Body of pancreas (tissue), 4 donors: Measurements from ENCODE around the gene GON4L. TPM values are rescaled to one million over a fixed set of nuclear protein-coding genes. Genes with fewer than 3 reads are reported as not detected.
"Not testable (repeated sequence)": the region's sequence is repeated elsewhere in the genome, so short reads cannot be mapped to it uniquely, and the experiment has no call there.

ENCODE experiments used
- ATAC-seq: fragments of 150-250 bp; one replicate; pipeline ENCODE4 v1.9.1; 2016
- DNase-seq, 4 donors: peaks; one replicate each; pipeline ENCODE4 v3.0.0-alpha.2; 2019
- H3K27ac ChIP-seq, 4 donors: fragments of 200-600 bp; sonication (generic); 1 replicate in 3 of 4; 2 replicates in 1 of 4; pipeline versions ENCODE4 v1.5.1 to v1.6.1; 2016 to 2019; ENCODE audit warnings: mild to moderate bottlenecking in 1 of 4, mixed read lengths in 1 of 4, moderate library complexity in 1 of 4
- H3K27me3 ChIP-seq, 2 donors: fragments of 200-600 bp; sonication (generic); one replicate each; pipeline ENCODE4 v1.6.0; 2016; ENCODE audit warnings: mild to moderate bottlenecking in 1 of 2
- H3K36me3 ChIP-seq, 2 donors: fragments of 200-600 bp; sonication (generic); replicated peaks in 1 of 2; 2 replicates each; pipeline ENCODE4 v1.5.1; 2016; ENCODE audit warnings: low read depth in 2 of 2; ENCODE audit not compliant: insufficient read depth in 1 of 2
- H3K4me1 ChIP-seq: fragments of 200-600 bp; sonication (generic); one replicate; pipeline ENCODE4 v1.6.0; 2016
- H3K4me3 ChIP-seq, 2 donors: fragments of 200-600 bp; sonication (generic); 1 replicate in 1 of 2; 2 replicates in 1 of 2; pipeline ENCODE4 v1.5.1; 2016 to 2019
- H3K9me3 ChIP-seq, 3 donors: fragments of 200-600 bp; sonication (generic); 1 replicate in 2 of 3; 2 replicates in 1 of 3; pipeline ENCODE4 v1.5.1; 2016
- POLR2A ChIP-seq, 3 donors: fragments of 450-650 bp; IDR thresholded peaks; one replicate each; pipeline ENCODE4 v1.6.1; 2016; ENCODE audit warnings: antibody characterized with exemption in 3 of 3, mild to moderate bottlenecking in 2 of 3
- WGBS, 2 donors: methylation state at CpG; one replicate each; pipeline ENCODE4 v1.1.5; 2017; 5-methylcytosine and 5-hydroxymethylcytosine counted together
- intact Hi-C: fragments of 100-400 bp; cut with DNase I; formaldehyde crosslinking; loops from one replicate; pipeline ENCODE4 v1.15.1; 2023
- total RNA-seq, 2 donors: library from RNA; depleted of rRNA; stranded (reverse); fragments of >200 nt; gene quantifications; one replicate each; pipeline ENCODE4 v1.1.0, GENCODE V29; 2016
- TF ChIP-seq, protein P1 (sequence below), 7 experiments: fragments of 450-650 bp in 4 of 7; fragments of 200-600 bp in 3 of 7; sonication (generic) in 3 of 7; IDR thresholded peaks; one replicate each; pipeline ENCODE4 v1.5.1; 2016 to 2019; ENCODE audit warnings: antibody characterized with exemption in 7 of 7

GON4L gene
- total RNA-seq, 2 donors from 2014 or later: 26.7 to 44.4 TPM

DNA sequence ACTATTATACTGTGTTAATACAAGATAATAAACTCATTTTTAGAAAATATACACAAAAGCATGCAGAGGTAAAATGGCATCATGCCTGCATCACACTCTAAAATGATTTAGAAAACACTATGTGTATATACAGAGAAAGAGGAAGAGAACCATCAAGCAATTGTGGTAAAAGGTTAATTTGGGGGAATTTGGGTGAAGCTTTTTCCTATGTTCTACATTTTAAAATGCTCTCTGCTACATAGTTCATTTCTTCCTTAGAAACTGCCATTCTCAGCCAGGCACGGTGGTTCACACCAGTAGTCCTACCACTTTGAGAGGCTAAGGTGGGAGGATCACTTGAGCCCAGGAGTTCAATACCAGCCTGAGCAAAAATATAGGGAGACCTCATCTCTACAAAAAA lies 44.1 kb downstream of the GON4L start:
- intact Hi-C loops: no loop called here
- no peak for DNase-seq
- WGBS, 2 donors: 95 to 100% methylated on average over 1 of the region's 1 CpG
- Histone ChIP-seq H3K4me1 (no peaks in the 10 kb centered on the region), H3K9me3 (no peaks in the 10 kb centered on the region), H3K4me3 (no peak overlapping the region), H3K27me3 (no peaks in the 10 kb centered on the region), H3K36me3 (peaks cover 5 to 7% of the 10 kb centered on the region in 2 donors), H3K27ac (no peak overlapping the region)
- ATAC-seq: no peak
- TF ChIP-seq, protein P1, sequence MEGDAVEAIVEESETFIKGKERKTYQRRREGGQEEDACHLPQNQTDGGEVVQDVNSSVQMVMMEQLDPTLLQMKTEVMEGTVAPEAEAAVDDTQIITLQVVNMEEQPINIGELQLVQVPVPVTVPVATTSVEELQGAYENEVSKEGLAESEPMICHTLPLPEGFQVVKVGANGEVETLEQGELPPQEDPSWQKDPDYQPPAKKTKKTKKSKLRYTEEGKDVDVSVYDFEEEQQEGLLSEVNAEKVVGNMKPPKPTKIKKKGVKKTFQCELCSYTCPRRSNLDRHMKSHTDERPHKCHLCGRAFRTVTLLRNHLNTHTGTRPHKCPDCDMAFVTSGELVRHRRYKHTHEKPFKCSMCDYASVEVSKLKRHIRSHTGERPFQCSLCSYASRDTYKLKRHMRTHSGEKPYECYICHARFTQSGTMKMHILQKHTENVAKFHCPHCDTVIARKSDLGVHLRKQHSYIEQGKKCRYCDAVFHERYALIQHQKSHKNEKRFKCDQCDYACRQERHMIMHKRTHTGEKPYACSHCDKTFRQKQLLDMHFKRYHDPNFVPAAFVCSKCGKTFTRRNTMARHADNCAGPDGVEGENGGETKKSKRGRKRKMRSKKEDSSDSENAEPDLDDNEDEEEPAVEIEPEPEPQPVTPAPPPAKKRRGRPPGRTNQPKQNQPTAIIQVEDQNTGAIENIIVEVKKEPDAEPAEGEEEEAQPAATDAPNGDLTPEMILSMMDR (IDR thresholded peaks at IDR 0.05): no peak
- TF ChIP-seq POLR2A (IDR thresholded peaks at IDR 0.05): no peak

DNA sequence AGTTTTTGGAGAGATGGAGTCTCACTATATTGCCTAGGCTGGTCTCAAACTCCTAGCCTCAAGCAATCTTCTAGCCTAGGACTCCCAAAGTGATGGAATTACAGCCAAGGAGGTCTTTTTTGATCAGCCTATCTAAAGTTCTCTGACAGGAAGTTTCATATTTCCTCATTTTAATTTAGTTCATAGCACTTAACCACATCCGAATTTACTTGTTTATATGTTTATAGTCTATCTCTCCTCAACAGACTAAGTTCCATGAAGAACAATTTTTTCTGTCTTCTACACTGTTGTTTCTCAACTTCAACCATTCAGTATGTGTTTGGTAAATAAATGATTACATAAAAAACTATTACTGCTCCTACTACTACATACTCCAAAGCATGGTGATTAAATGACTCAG lies 47.9 kb downstream of the GON4L start:
- Histone ChIP-seq H3K9me3 (no peaks in the 10 kb centered on the region), H3K36me3 (peaks cover 0 to 12% of the 10 kb centered on the region in 2 donors), H3K27me3 (no peaks in the 10 kb centered on the region), H3K4me3 (no peak overlapping the region), H3K4me1 (no peaks in the 10 kb centered on the region), H3K27ac (no peak overlapping the region)
- intact Hi-C loops: no loop called here
- ATAC-seq: no peak
- no peak for TF ChIP-seq POLR2A (IDR thresholded peaks at IDR 0.05)
- TF ChIP-seq, protein P1 (IDR thresholded peaks at IDR 0.05): no peak
- 65 to 73% methylated on average over 1 of the region's 1 CpG for WGBS, 2 donors
- no peak for DNase-seq

DNA sequence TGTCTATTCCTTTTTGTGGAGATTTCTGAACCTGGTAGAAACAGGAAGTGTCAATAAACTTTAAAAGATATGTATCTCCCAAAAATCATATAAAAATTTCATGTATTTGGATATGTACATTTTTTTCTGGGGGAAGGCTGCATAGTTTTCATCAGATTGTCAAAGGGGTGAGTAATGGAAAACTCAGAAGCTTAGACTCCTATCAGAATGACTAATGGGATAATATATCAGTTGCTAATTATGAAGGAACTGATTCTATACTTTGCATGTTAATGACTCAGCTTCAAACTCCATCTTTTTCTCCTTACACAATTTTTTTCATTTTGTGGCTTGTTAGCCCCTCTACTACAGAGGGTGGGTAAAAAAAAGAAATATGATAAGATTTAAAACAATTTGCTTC lies 55.9 kb downstream of the GON4L start:
- Histone ChIP-seq H3K9me3 (no peaks in the 10 kb centered on the region), H3K27me3 (no peaks in the 10 kb centered on the region), H3K4me3 (no peak overlapping the region), H3K36me3 (peaks cover 0 to 12% of the 10 kb centered on the region in 2 donors), H3K4me1 (no peaks in the 10 kb centered on the region), H3K27ac (no peak overlapping the region)
- no peak for ATAC-seq
- intact Hi-C loops: no loop called here
- TF ChIP-seq, protein P1 (IDR thresholded peaks at IDR 0.05): no peak
- TF ChIP-seq POLR2A (IDR thresholded peaks at IDR 0.05): no peak
- no peak for DNase-seq

DNA sequence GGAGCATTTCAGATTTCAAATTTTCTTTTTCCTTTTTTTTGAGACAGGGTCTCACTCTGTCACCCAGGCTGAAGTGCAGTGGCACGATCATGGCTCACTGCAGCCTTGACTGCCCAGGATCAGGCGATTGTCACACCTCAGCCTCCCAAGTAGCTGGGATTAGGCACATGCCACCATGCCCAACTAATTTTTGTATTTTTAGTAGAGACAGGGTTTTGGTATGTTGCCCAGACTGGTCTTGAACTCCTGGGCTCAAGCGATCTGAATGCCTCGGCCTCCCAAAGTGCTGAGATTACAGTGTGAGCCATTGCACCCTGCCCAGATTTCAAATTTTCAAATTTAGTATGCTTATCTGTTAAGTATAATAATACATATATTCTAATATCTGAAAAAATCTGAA lies 61.4 kb downstream of the GON4L start:
- H3K4me3 ChIP-seq, H3K27me3 ChIP-seq, H3K27ac ChIP-seq, ATAC-seq, H3K4me1 ChIP-seq, DNase-seq, intact Hi-C loops, H3K9me3 ChIP-seq: not testable (repeated sequence)
- H3K36me3 ChIP-seq: peaks cover 4 to 13% of the 10 kb centered on the region in 2 donors
- WGBS, 2 donors: 93 to 95% methylated on average over 4 of the region's 4 CpGs

DNA sequence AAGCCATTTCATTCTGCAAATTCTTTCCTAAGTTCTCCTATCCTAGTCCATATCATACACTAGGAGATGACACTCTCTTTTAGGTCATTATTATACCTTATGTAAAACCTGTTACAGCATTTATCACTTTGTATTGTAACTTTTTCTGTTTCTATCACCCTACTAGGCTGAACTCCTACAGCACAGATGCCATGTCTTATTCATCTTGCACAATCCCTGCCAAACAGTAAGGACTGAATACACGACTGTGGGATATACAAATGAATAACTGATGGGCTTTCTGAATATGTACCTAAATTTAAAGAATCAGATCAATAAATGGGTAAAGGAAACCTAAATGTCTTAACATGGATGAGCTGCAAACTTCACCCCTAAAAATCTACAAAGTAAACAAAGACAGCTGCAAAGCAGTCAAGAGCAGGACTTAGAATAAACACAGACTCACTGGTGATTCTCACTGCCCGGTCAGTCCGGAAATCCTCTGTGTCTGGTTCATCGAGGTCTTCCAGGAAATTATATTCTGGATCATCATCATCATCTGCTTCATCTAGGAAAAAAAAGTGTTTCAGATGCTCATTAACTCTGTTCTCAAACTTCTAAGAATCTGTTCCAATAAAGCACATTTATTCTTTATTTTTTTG lies 62.3 kb downstream of the GON4L start:
- H3K36me3 ChIP-seq: peaks cover 4 to 13% of the 10 kb centered on the region in 2 donors
- 74 to 85% methylated on average over 4 of the region's 4 CpGs for WGBS, 2 donors
- no peak overlapping the region for H3K4me3 ChIP-seq
- H3K27ac ChIP-seq: no peak overlapping the region
- H3K9me3 ChIP-seq: no peaks in the 10 kb centered on the region
- no peaks in the 10 kb centered on the region for H3K27me3 ChIP-seq
- ATAC-seq (no peak), DNase-seq (no peak)
- no peaks in the 10 kb centered on the region for H3K4me1 ChIP-seq
- intact Hi-C loops: no loop called here
- TF ChIP-seq POLR2A (IDR thresholded peaks at IDR 0.05): no peak
- TF ChIP-seq, protein P1 (IDR thresholded peaks at IDR 0.05): no peak
